ENCODE results near the gene GK2. TPM values are rescaled to one million over a fixed set of nuclear protein-coding genes. Genes with fewer than 3 reads are reported as not detected.

GK2 gene
- total and polyA plus RNA-seq, 2 of the 13 experiments (the other 11 are each of a cell fraction or from before 2014, with no cell fraction given): not detected

DNA sequence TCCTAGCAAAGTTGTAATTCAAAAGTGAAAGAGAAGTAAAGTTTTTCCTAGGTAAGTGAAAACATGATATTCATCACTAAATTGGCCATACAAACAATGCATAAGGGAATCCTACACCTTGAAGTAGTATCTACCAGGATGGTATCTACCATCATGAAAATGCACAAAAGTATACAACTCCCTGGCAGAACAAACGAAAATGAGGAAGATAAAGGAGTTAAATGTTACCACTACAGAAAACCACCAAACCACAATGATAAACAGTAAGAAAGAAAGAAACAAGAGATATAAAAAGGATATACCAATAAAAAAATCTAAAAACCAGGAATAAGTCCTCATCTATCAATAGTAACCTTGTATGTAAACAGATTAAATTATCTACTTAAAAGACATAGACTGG lies 26.9 kb downstream of the GK2 start (continued):
- TF ChIP-seq SPEN (CRISPR knock-in tag; IDR thresholded peaks at IDR 0.05; ENCODE audit: low read depth): no peak
- no peak for TF ChIP-seq ZNF720 (CRISPR knock-in tag; IDR thresholded peaks at IDR 0.05)
- TF ChIP-seq ZNF441 (CRISPR knock-in tag; IDR thresholded peaks at IDR 0.05; ENCODE audit: borderline replicate concordance): no peak
- TF ChIP-seq ZBTB7B (CRISPR knock-in tag; IDR thresholded peaks at IDR 0.05): no peak
- no peak for TF ChIP-seq BCLAF1 (IDR thresholded peaks at IDR 0.05)
- TF ChIP-seq, protein P1, sequence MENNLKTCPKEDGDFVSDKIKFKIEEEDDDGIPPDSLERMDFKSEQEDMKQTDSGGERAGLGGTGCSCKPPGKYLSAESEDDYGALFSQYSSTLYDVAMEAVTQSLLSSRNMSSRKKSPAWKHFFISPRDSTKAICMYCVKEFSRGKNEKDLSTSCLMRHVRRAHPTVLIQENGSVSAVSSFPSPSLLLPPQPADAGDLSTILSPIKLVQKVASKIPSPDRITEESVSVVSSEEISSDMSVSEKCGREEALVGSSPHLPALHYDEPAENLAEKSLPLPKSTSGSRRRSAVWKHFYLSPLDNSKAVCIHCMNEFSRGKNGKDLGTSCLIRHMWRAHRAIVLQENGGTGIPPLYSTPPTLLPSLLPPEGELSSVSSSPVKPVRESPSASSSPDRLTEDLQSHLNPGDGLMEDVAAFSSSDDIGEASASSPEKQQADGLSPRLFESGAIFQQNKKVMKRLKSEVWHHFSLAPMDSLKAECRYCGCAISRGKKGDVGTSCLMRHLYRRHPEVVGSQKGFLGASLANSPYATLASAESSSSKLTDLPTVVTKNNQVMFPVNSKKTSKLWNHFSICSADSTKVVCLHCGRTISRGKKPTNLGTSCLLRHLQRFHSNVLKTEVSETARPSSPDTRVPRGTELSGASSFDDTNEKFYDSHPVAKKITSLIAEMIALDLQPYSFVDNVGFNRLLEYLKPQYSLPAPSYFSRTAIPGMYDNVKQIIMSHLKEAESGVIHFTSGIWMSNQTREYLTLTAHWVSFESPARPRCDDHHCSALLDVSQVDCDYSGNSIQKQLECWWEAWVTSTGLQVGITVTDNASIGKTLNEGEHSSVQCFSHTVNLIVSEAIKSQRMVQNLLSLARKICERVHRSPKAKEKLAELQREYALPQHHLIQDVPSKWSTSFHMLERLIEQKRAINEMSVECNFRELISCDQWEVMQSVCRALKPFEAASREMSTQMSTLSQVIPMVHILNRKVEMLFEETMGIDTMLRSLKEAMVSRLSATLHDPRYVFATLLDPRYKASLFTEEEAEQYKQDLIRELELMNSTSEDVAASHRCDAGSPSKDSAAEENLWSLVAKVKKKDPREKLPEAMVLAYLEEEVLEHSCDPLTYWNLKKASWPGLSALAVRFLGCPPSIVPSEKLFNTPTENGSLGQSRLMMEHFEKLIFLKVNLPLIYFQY (CRISPR knock-in tag; IDR thresholded peaks at IDR 0.05; ENCODE audit: borderline replicate concordance): no peak
- no peak for TF ChIP-seq ZBTB34 (CRISPR knock-in tag; IDR thresholded peaks at IDR 0.05)
- TF ChIP-seq ZNF432 (CRISPR knock-in tag; IDR thresholded peaks at IDR 0.05; ENCODE audit: borderline replicate concordance): no peak
